ENCODE data around the gene TFR2. TPM values are rescaled to one million over a fixed set of nuclear protein-coding genes. Genes with fewer than 3 reads are reported as not detected.

TFR2 gene
- total RNA-seq, 4 donors from 2014 or later: 0.17 to 0.32 TPM; not detected in 2

- Histone ChIP-seq H3K36me3 (no peaks in the 10 kb centered on the region), H3K4me3 (no peak overlapping the region), H3K27ac (replicated peaks in 1 of 4) (no peak overlapping the region), H3K27me3 (no peaks in the 10 kb centered on the region), H3K9me3 (no peaks in the 10 kb centered on the region), H3K4me1 (peaks cover 8 to 24% (median 20%) of the 10 kb centered on the region in 4 donors)
- no peak for TF ChIP-seq POLR2A (IDR thresholded peaks at IDR 0.05; ENCODE audit: low read depth)
- no peak for TF ChIP-seq POLR2AphosphoS5 (IDR thresholded peaks at IDR 0.05)
- no peak for TF ChIP-seq CTCF (IDR thresholded peaks at IDR 0.05)
- TF ChIP-seq EP300 (IDR thresholded peaks at IDR 0.05): no peak
- intact Hi-C loops (cut with DNase I): no loop called here
- DNase-seq (ENCODE audit: extremely low spot score): no peak
- 89% methylated on average over 4 of the region's 4 CpGs for WGBS
Observed at GRCh38 chr7:100598425-100598824, 42.9 kb downstream of the TFR2 start.

GRCh38 chr7:100595188-100595587 is 46.2 kb downstream of the TFR2 start:
- H3K27me3 ChIP-seq: peaks cover 0 to 16% (median 0%) of the 10 kb centered on the region in 4 donors
- 95% methylated on average over 7 of the region's 7 CpGs for WGBS
- H3K36me3 ChIP-seq: no peaks in the 10 kb centered on the region
- no peak overlapping the region for H3K27ac ChIP-seq (replicated peaks in 1 of 4)
- intact Hi-C loops (cut with DNase I): no loop called here
- TF ChIP-seq POLR2AphosphoS5 (IDR thresholded peaks at IDR 0.05): no peak
- H3K4me1 ChIP-seq: peaks cover 0 to 12% (median 2%) of the 10 kb centered on the region in 4 donors
- no peak overlapping the region for H3K4me3 ChIP-seq
- DNase-seq (ENCODE audit: extremely low spot score): no peak
- no peaks in the 10 kb centered on the region for H3K9me3 ChIP-seq

DNA sequence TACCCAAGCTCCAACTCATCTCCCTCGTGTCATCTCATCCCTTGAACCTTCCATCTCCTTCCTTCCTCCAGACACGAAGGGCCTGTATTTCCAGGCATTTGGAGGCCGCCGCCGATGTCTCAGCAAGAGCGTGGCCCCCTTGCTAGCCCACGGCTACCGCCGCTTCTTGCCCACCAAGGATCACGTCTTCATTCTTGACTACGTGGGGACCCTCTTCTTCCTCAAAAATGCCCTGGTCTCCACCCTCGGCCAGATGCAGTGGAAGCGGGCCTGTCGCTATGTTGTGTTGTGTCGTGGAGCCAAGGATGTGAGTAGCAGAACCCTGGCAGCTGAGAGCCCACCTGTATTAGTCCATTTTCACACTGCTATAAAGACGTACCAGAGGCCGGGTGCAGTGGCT is 49.8 kb downstream of the TFR2 start:
- 90% methylated on average over 17 of the region's 17 CpGs for WGBS
- peaks cover 0 to 19% (median 0%) of the 10 kb centered on the region in 4 donors for H3K27me3 ChIP-seq
- no peak overlapping the region for H3K4me3 ChIP-seq
- H3K36me3 ChIP-seq: no peaks in the 10 kb centered on the region
- H3K27ac ChIP-seq (replicated peaks in 1 of 4): no peak overlapping the region
- intact Hi-C loops (cut with DNase I): no loop called here
- TF ChIP-seq EP300 (IDR thresholded peaks at IDR 0.05) (no peak), POLR2AphosphoS5 (IDR thresholded peaks at IDR 0.05) (no peak), POLR2A (IDR thresholded peaks at IDR 0.05; ENCODE audit: low read depth) (no peak), CTCF (IDR thresholded peaks at IDR 0.05) (no peak)
- H3K9me3 ChIP-seq: no peaks in the 10 kb centered on the region
- peaks cover 6 to 24% (median 12%) of the 10 kb centered on the region in 4 donors for H3K4me1 ChIP-seq
- DNase-seq (ENCODE audit: extremely low spot score): no peak

- Histone ChIP-seq H3K27me3 (peaks cover 0 to 19% (median 0%) of the 10 kb centered on the region in 4 donors), H3K4me3 (peak overlapping the region in 3 of 4 donors; percentile 9 to 27 (median 25)), H3K9me3 (no peaks in the 10 kb centered on the region), H3K4me1 (peaks cover 9 to 28% (median 15%) of the 10 kb centered on the region in 4 donors), H3K27ac (replicated peaks in 1 of 4) (peak overlapping the region; percentile 15 to 60 (median 36)), H3K36me3 (no peaks in the 10 kb centered on the region)
- no peak for TF ChIP-seq POLR2A (IDR thresholded peaks at IDR 0.05; ENCODE audit: low read depth)
- TF ChIP-seq EP300 (IDR thresholded peaks at IDR 0.05): no peak
- no peak for TF ChIP-seq POLR2AphosphoS5 (IDR thresholded peaks at IDR 0.05)
- no peak for TF ChIP-seq CTCF (IDR thresholded peaks at IDR 0.05)
- intact Hi-C loops (cut with DNase I): no loop called here
- no peak for DNase-seq (ENCODE audit: extremely low spot score)
- WGBS: 35% methylated on average over 20 of the region's 20 CpGs
Observed at GRCh38 chr7:100590077-100590737, 51.1 kb downstream of the TFR2 start.

- Histone ChIP-seq H3K27me3 (peaks cover 0 to 19% (median 0%) of the 10 kb centered on the region in 4 donors), H3K9me3 (no peaks in the 10 kb centered on the region), H3K36me3 (no peaks in the 10 kb centered on the region), H3K27ac (replicated peaks in 1 of 4) (peak overlapping the region in 3 of 4 donors; percentile 15 to 60 (median 31)), H3K4me1 (peaks cover 17 to 36% (median 23%) of the 10 kb centered on the region in 4 donors), H3K4me3 (peak overlapping the region in 3 of 4 donors; percentile 9 to 27 (median 25))
- DNase-seq (ENCODE audit: extremely low spot score): no peak
- TF ChIP-seq POLR2AphosphoS5 (IDR thresholded peaks at IDR 0.05) (no peak), EP300 (IDR thresholded peaks at IDR 0.05) (no peak), POLR2A (IDR thresholded peaks at IDR 0.05; ENCODE audit: low read depth) (no peak), CTCF (IDR thresholded peaks at IDR 0.05) (no peak)
- 46% methylated on average over 7 of the region's 7 CpGs for WGBS
- intact Hi-C loops (cut with DNase I): no loop called here
Observed at GRCh38 chr7:100589341-100589947, 51.9 kb downstream of the TFR2 start.
